GM21390 (cell line): ENCODE measurements around the gene CCIN.

ENCODE experiments used
- ATAC-seq: cut with Tn5 transposase; IDR thresholded peaks from one replicate; pipeline ENCODE4 v1.9.1; 2021; ENCODE audit not compliant: unreplicated experiment

CCIN gene

DNA sequence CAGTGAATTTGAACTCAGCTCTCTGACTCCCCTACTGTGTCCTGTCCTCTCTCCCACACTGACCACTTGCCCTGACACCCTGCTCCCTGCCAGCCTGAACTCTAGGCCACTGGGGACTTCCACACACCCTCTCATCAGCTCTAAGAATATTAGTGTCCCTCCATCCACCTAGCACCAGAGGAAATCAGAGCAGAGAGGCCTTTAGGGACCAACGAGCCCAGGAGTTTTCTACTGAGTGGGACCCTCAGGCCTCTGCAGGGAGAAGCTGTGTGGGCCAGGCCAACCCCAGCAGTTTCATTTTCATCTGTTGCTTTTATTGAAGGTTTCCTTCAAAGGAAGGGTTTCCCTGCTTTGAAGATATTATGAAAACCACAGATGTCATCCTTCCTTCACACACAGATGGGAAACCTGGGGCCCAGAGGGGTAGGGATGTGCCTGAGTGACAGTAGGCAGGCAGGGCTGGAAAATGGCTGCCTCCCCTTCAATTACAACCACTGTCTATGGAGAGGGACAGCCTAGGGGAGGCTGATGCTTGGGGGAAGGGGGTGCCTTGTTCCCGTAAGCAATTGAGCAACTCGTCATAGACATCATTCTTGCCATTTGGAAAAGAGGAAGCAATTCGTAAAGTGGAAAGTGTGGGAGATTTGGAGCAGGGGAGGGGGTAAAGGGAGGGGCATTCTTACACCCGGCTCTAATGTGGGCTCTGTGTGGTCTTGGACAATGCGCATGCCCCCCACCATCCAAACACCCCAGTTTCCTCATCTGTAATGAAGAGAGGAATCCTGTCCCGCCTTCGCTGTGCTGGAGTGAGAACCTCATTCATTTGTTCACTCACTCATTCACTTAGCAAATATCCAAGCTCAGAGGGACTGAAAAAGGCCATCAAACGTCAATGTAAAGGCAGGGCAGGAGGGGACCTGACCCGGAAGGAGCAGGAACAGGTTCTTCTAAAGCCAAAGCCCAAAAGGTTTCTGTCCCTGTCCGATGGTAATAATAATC, 28.8 kb upstream of the CCIN start:
- no peak for ATAC-seq

DNA sequence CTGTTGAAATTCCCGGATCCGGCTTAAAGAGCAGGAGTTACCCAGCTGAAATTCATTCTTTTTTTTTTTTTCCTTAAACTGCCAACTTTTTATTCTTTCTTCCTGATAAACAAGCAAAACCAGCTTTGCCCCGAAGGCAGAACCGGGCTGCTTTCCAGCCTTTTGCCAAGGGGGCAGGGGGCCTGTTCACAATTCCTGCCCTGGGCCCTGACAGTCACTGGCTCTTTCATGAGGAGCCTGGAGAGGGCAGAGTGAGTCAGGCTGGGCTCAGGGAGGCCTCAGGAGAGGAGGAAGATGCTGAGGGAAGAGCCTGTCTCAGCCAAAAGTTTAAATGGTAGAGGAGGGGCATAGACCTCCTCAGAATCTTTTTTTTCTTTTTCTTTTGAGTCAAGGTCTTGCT, 27.9 kb upstream of the CCIN start:
- no peak for ATAC-seq

DNA sequence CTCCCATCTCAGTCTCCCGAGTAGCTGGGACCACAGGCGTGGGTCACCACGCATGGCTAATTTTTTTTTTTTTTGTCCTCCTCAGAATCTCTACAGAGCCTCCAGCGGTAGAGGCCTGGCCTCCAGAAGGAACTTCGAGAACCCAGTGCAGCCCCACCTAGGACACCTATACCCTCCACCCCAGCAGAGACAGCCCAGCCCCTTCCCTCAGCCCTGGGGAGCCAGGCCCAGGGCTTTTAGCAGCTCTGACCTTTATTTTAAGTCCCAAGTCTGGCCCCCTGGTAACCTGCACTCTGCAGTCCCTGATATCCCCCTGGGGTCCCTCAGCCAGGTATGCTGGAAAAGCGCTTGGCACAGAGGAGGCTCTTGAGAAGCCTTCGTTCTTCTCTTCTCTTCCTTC, 27.4 kb upstream of the CCIN start:
- no peak for ATAC-seq

DNA sequence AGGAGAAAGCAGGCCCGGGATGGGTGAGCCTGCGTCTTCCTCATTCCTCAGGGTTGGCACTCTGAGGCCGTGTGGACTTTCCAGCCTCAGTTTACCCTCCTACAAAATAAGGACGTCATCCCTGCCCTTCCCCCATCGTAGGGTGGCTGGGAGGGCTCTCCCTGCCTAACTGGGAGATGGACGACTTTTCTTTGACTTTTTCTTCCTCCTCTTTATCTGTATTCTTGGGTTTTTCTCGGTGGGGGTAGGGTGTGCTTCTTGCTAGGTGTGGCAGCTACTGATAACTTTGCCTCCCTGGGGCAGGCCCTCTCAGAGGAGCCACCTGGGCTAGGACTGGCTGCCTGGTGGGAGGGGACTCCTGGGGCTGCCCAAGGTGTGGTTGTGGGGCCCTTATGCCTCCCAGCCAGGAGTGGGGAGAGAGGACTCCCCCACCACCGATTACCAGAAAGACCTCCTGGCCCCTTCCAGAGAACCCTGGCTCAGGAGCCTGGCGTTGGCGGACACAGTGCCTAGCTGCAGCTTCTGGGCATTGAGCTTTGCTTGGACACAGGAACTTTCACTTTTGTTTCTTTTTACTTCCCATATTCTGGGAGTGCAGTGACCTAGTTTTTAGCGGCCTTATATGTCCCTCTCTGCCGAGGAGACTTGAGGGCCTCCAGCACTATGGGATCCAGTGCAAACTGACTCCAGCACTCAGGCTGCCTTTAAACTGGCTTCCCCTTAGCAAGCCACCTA, 26.5 kb upstream of the CCIN start:
- no peak for ATAC-seq

DNA sequence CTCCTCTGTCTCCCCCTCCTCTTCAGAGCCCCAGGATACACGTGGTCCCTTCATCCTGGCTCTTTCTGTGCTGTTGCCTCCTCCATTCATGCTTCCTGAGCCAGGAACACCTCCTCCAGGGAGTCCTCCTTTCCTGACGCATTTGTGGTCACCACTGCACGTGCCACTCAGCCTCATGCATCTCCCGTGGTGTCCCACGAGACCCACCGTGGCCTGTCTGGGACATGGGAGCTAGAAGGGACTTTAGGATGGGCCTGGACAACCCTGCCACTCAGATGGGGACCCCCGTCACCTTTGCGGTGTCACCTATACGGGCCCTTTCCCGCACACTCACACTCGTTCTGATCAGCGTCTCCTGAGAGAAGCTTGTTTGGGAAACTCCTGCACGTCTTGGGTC, 25.9 kb upstream of the CCIN start:
- ATAC-seq: no peak

DNA sequence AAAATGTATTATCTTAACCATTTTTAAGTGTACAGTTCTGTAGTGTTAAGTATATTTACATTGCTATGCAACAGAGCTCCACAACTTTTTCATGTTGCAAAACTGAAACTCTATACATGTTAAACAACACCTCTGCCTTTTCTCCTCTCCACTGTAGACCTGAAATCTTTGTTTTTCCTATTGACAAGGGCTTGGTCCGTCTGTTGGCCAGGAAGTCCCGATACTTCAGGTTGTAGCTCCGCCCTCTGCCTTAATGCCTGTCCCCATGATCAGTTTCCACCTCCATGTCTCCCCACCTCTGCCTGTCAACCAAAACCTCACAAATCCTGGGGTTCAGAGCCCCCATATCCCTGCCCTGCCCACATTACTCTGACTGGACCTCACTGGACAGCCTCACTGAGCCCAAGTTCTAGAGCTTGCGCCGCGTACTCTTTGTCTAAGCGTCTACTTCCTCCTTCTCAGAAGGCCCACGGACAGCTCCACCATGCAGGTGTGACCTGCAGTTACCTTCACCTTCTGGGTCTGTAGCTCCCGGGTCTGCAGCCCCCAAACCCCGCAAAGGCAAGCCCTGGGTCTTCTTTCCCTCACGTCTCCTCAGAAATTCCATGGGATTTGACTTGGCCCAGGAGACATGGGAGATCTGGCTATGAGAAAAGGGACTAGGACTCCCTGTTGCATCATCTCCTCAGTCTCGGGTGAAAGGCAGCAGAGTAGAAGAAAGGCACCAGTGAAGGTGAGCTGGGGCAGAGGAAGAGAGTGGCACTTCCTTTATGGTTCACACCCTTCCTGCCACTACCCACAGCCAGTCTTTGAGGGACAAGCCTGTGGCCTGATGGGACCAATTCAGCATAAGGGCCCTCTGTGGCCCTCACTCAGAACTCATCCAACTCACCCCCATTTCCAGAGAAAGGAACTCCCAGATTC, 24.6 kb upstream of the CCIN start:
- ATAC-seq: no peak

DNA sequence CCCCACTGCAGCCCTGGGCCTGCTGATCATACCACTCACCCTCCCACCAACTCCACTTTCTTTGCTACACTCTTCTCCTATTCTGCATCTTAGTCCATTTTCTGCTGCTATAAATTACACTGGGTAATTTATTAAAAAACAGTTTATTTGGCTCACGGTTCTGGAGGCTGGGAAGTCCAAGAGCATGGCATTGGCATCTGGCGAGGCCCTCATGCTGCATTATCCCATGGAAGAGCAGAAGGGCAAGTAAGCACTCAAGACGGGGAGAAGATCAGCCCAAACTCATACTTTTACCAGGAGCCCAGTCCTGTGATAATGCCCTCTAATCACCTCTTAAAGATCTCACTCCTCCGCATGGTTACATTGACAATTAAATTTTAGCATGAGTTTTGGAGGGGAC, 23.2 kb upstream of the CCIN start:
- ATAC-seq: no peak

DNA sequence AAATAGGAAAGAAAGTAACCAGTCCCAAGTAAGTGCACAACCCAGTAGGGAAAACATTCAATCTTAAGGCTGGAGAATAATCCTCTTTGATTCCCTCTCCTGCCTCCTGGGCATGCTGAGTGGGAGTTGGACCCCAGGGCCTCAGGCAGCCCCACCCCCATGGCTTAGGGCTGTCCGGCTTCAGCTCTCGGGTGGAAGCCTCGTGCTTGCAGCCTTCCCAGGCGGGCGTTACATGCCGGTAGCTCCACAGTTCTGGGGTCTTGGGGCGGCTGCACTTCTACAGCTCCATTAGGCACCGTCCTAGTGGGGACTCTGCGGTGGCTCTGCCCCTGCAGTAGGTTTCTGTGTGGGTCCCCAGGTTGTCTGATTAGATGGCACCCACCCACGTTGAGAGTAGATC, 22.5 kb upstream of the CCIN start:
- ATAC-seq: no peak

DNA sequence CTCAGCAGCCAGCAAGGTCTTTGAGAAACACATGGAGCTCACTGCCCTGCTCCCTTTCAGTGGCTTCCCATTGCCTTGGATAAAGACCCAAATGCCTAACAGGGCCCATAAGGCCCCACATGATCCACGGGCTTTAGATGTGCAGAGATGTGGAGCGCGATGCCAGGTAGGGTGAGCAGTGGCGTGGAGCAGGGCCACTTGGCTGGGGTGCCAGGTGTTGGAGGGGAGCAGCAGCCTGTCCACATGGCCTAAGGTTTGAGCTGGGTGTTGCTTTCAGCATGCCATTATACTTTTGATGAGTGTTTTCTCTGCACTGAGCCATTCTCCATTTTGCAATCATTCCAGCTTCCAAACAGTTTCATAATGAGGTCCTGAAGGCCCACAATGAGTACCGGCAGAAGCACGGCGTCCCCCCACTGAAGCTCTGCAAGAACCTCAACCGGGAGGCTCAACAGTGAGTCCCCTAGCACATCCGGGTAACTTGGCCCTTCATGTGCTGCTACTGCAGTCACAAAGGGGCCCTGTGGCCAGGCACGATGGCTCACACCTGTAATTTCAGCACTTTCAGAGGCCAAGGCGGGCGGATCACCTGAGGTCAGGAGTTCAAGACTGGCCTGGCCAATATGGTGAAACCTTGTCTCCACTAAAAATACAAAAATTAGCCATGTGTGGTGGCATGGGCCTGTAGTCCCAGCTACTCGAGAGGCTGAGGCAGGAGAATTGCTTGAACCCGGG, 21.6 kb upstream of the CCIN start:
- no peak for ATAC-seq

DNA sequence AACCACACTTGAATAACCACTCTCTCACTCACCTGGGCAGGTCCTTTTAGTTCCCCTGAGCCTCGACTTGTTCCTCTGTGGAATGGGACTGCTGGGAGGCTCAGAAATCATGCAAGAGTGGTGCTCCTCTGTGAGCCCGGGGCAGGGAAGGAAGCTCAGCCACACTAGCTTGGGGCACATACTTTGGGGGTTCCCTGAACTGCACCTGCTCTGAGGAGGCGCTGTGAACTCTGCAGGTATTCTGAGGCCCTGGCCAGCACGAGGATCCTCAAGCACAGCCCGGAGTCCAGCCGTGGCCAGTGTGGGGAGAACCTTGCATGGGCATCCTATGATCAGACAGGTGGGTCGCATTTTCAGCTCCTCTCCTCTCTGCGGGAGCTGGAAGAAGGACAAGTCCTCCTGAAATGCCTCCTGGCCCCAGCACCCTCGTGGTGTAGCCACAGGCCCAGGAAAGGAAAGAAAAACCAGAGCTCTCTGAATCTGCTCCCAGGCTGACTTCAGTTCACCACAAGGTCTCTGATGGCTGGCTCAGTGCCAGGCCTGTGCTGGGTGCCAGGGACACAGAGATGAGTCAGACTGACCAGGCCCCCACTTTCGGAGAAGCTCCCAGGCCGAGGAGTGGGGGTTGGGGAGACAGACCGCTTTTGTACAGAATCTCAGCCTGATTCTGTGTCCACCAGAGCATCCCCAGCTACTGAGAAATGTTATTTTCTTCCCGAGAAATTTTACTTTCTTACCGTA, 20.7 kb upstream of the CCIN start:
- ATAC-seq: no peak

DNA sequence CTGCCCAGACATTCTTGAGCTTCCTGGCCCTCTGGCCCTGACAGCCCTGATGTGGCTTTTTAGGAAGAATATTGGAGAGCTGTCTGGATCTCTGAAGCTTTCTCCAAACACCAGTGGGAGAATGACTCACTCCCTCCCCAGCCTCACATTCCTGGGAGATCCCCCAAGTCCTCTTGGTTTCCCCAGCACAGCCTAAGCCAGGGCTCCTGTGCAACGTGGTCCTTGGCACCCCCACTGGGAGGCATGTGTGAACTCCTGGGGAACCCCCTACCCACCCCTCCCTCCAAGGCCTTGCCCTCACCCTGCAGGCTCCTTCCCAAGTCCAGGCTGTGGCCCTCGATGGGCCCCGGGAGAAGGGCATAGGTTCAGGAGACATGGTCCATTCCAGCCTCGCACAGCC, 20.0 kb upstream of the CCIN start:
- ATAC-seq: no peak

DNA sequence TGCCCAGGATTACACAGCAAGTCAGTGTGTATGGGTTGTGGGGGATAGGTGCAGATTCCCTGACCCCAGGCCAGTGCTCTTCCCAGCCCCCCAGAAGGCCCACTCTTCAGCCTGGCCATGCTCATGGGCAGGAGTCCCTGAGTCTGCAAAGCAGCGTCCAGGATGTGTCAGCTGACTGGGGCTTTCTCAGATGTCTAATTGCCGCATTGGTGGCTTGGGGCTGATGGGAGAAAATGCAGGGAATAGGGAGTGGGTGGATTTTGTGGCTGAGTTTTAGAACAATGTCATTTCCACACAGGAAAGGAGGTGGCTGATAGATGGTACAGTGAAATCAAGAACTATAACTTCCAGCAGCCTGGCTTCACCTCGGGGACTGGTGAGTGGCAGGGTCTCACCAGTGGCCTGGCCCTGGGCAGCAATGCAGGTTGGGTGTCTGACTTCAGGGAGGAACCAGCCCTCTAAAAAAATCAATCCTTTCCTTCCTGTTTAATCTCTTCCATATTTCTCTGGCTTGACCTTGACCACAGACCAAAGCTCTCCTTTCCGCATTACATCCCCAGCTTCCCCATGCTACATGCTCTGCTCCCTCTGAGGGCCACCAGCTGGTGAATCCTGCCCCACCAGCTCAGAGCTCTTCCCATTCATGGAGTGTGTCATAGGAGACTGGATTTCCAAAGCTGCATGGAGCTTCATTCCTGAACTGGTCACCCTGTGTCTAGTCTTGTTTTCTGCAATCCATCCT, 18.4 kb upstream of the CCIN start:
- no peak for ATAC-seq

DNA sequence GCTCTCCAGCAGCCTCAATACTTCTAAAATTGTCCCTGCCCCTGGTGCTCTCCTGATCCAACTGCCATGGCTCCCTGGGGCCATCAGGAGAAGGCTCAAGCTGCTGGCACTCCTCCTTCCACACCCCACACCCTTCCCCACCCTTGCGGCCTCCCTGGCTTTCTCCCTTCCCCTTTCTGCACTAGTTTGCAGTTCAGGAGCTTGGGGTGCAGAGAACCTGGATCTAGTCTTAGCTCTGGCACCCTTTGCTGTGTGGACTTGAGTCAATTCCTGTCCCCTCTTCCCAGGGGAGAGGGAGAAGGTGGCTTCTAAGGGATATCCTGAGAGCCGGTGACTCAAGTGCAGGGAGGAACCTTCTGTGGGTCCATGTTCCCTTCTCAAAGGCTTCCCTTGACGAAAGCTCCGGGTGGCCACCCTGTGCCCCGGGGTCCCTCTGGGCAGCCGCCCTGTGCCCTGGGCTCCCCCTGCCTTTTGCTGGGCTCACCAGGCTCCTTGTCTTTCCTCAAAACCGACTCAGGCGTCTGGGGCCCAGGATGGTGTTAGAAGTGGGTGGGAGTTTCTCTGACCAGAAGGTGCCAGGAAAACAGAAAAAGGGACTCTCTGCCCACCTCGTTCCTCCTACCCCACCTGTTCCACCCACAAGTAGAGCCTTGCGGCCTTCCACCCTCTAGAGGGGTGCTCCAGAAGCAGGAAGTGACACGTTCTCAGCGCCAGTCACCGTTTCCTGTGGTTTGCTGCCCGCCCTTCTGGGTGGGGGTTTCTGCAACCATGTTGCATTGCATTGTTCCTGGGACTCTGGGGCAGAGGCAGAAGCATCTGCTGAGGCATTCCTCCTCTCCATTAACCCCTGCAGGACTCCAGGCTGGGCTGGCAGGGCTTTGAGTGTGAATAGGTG, 17.6 kb upstream of the CCIN start:
- ATAC-seq: peak; percentile 77

DNA sequence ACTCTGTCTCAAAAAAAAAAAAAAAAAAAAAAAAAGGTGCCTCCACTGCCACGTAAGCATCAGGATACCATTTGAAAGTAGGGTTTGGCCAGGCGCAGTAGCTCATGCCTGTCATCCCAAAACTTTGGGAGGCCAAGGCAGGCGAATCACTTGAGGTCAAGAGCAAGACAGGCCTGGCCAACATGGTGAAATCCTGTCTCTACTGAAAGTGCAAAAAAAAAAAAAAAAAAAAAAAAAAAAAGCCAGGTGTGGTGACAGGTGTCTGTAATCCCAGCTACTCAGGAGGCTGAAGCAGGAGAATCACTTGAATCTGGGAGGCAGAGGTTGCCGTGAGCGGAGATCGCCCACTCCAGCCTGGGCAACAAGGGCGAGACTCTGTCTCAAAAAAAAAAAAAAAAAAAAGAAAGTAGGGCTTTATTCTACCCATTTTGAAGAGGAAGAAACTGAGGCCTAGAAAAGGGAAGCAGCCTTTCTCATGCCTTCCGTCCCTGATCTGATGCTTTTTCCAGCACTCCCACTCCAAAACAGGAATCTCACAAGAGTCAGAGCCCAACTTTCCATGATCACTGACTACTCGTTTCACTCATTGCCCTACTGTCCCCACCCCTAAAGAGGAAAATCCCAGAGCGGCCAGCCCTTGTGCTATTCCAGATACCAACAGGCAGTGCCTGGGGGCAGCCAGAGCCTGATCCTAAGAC, 16.3 kb upstream of the CCIN start:
- no peak for ATAC-seq

DNA sequence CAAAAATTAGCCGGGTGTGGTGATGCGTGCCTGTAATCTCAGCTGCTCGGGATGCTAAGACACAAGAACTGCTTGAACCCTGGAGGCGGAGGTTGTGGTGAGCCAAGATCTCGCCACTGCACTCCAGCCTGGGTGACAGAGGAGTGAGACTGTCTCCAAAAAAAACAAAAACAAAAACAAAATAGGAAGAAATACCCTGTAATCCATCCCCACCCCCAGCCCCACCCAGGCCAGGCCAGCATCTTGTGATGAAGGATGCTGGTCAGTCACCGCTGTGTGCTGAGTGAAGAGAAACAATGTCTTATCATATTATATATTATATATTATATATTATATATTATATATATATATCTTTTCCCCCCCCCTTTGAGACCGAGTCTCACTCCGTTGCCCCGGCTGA, 15.4 kb upstream of the CCIN start:
- no peak for ATAC-seq

DNA sequence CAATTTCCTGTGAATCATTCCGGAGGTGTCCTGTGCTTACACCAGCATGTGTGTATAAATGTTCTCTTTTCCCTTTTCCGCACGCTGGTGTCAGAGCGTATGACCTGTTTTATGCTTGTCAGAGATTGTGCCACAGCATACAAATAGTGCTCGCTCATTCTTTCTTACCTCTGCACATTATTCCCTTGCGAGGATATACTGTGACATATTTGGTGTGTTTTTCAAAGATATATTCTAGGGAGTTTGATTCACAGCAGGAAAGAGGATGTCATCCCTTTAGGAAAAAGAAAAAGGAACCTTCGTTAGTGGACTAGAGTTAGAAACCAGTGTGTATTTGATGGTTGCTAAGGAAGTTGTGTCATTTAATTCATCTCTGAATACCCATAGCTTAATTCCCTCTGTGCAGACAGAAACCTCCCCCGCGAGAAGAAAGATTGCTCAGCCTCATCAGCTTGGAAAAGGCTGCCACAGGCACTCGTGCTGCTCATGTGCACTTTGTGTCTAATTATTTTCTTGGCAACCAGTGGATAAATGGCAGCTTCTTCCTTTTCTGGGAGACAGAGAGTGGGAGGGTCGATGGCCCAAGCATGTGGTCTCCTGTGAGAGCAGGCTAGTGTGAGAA, 14.7 kb upstream of the CCIN start:
- ATAC-seq: no peak

DNA sequence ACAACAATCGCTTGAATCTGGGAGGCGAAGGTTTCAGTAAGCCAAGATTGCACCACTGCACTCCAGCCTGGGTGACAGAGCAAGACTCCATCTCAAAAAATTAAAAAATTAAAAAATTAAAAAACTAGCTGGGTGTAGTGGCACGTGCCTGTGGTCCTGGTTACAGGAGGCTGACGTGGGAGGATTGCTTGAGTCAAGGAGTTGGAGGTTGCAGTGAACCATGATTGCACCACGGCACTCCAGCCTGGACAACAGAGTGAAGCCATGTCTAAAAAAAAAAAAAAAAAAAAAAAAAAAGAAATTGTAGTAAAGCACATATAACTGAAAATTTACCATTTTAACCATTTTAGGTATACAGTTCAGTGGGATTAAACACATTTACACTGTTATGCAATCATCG, 13.1 kb upstream of the CCIN start:
- ATAC-seq: no peak
